SJSA1 (cell line): Measurements from ENCODE around the gene RHPN2. TPM values are rescaled to one million over a fixed set of nuclear protein-coding genes. Genes with fewer than 3 reads are reported as not detected.
A peak's percentile ranks its signal among the peaks of the same experiment; 100 is the strongest.

Experiments
- DNase-seq, 2 experiments: peaks; one replicate each; pipeline ENCODE4 v3.0.0-alpha.2; 2015 to 2020; ENCODE audit warnings: low spot score in 2 of 2, low read depth in 1 of 2
- H3K27ac ChIP-seq: fragments of 250-450 bp; sonication (Bioruptor Pico); 2 replicates; pipeline ENCODE4 v1.5.1; 2020; ENCODE audit warnings: mild to moderate bottlenecking, moderate library complexity
- H3K27me3 ChIP-seq: fragments of 250-450 bp; sonication (Bioruptor Pico); replicated peaks from 2 replicates; pipeline ENCODE4 v1.5.1; 2020; ENCODE audit warnings: mild to moderate bottlenecking, moderate library complexity
- H3K36me3 ChIP-seq: fragments of 250-450 bp; sonication (Bioruptor Pico); 2 replicates; pipeline ENCODE4 v1.5.1; 2020; ENCODE audit warnings: mild to moderate bottlenecking
- H3K4me1 ChIP-seq: fragments of 250-450 bp; sonication (Bioruptor Pico); replicated peaks from 2 replicates; pipeline ENCODE4 v1.6.1; 2021; ENCODE audit warnings: mild to moderate bottlenecking
- H3K4me3 ChIP-seq: fragments of 250-450 bp; sonication (Bioruptor Pico); 2 replicates; pipeline ENCODE4 v1.5.1; 2020; ENCODE audit warnings: mild to moderate bottlenecking
- H3K9me3 ChIP-seq: fragments of 250-450 bp; sonication (Bioruptor Pico); replicated peaks from 2 replicates; pipeline ENCODE4 v1.5.1; 2020; ENCODE audit warnings: mild to moderate bottlenecking
- total RNA-seq: library from RNA; depleted of rRNA; stranded (reverse); fragments of >200 nt; shearing (Covaris generic); gene quantifications from 2 replicates; pipeline ENCODE4 v1.2.3, GENCODE V29; 2014

The RHPN2 gene
- total RNA-seq, 1 experiment from 2014 or later = 42.1 TPM

DNA sequence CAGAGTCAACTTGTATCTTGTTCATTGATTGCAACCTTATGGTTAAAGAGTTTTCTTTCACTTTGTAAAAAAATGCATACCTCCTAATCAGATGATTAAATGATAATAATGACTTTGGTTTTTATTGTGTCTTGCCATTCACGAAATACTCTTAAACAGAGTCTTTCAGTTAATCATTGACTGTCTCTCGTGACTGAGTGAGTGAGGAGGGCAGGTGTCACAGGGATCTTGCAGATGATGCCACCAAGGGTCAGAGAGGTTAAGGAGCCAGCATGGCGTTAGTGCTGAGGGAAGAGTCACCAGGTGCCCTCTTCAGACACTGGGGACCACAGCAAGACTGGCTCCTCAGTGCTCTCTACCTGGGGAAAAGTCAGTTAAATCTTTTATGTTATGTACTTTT, 24.3 kb upstream of the RHPN2 start:
- no peak for DNase-seq
- peaks cover 57% of the 10 kb centered on the region for H3K36me3 ChIP-seq
- no peaks in the 10 kb centered on the region for H3K27me3 ChIP-seq
- no peaks in the 10 kb centered on the region for H3K9me3 ChIP-seq
- H3K4me3 ChIP-seq = no peak overlapping the region
- no peak overlapping the region for H3K27ac ChIP-seq
- no peaks in the 10 kb centered on the region for H3K4me1 ChIP-seq

DNA sequence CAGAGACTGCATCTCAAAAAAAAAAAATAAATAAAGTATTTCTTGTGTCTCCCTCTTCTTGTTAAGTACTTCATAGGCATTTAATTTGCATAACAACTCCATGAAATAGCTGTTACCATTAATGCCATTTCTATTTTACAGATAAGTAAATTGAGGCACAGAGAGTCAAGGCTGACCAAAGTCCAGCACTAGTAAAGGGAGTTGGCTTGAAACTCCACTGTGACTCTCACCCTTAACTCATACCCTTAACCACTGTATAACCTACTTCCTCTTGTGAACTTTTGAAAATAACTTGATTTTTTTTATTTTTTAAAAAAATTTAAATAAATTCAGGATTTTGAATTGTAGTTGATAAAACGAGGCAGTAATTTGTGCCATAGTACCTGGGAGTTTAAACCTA, 22.3 kb upstream of the RHPN2 start:
- DNase-seq = no peak
- H3K27me3 ChIP-seq = no peaks in the 10 kb centered on the region
- H3K4me1 ChIP-seq = peaks cover 6% of the 10 kb centered on the region
- no peaks in the 10 kb centered on the region for H3K9me3 ChIP-seq
- H3K27ac ChIP-seq = no peak overlapping the region
- no peak overlapping the region for H3K4me3 ChIP-seq
- peaks cover 43% of the 10 kb centered on the region for H3K36me3 ChIP-seq

DNA sequence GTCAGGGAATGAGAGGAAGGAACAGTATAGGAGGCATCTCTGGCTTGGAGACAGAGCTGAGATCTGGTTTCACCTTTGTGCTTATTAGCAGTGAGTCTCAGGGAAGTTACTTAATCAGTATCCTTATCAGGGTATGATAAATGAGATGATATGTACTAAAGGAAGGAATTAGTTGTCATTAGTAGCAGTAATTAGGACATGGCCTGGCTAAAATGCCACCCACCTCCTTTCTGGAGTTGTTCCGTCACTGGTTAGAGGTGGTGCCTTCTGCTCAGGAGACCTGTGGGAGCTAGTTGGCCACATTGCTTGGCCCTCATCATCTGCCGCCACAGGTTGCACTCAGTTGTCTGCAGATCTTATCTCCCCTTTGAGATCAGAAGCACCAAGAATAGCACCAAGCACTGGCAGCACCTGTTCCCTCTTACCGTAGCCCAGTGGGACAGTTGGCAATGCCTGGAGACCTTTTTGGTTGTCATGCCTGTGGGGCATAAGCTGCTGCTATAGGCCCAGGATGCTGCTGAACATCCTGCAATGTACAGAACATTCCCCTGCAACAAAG, 21.0 kb upstream of the RHPN2 start:
- Histone ChIP-seq H3K36me3 (peaks cover 36% of the 10 kb centered on the region), H3K9me3 (no peaks in the 10 kb centered on the region), H3K27ac (no peak overlapping the region), H3K27me3 (no peaks in the 10 kb centered on the region), H3K4me1 (peaks cover 16% of the 10 kb centered on the region), H3K4me3 (no peak overlapping the region)
- no peak for DNase-seq

DNA sequence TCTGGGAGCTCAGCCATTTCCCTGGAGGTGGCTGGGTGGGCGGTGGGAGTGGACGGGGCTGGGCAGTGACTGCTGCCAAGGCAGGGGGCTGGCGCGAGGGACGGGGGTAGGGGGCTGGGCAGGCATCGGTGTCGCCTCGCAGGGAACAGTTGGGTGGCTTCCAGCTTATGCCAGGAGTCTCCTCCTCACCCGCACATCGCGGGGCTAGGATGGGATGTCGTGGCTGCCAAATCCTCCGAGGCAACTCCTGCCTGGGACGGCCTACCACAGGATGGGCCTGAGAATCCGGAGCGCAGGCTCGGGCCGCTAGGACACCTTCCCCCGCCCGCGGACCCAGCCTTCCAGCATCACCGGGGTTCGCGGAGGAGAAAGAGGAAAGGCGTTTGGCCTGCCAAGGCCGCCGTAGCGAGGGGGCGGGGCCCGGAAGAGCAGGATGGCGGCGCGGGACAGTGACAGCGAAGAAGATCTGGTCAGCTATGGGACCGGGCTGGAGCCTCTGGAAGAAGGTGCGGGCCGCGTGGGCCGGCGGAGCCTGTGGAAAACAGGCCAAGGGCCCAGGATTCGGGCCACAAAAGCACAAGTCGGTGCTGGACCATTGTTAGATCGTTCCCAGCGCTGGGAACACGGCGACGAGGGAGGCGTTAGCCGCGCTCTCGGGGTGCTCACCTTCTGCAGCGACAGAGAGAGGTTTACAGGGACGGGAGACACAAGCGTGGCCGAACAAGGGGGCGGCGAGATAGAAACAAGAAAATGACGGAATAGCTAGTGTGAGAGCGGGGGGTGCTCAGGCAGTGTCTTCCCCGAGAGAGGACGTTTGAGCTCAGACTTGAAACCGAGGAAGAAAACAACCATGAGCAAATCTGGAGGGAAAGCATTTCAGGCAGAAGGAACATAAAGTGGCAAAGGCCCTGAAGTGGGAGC, 16.3 kb upstream of the RHPN2 start, which contains the start of gene GPATCH1:
GPATCH1 (plus strand) TSS at position 421 of the 921 bp plus-strand sequence; CDS start at position 434, 13 bp downstream.
- peak; percentile 89 to 92 for DNase-seq
- Histone ChIP-seq H3K27ac (peak within 1 kb of the TSS; percentile 42), H3K4me3 (peak within 1 kb of the TSS; percentile 67), H3K9me3 (no peaks in the 10 kb centered on the region), H3K36me3 (peaks cover 9% of the 10 kb centered on the region; the same call in 1 of the 2 replicates), H3K4me1 (peaks cover 42% of the 10 kb centered on the region), H3K27me3 (no peaks in the 10 kb centered on the region)

DNA sequence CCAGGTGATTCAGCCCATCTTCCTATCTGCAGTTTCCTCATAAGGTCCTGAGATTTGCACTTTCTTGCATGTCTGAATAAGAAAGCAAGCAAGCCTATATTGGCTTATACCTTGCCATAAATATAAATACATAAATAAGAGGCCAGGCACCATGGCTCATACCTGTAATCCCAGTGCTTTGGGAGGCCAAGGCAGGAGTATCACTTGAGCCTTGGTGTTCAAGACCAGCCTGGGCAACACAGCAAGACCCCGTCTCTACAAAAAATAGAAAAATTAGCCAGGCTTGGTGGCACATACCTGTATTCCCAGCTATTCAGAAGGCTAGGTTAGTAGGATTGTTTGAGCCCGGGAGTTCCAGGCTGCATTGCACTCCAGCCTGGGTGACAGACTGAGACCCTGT, 10.8 kb upstream of the RHPN2 start:
- H3K27ac ChIP-seq = peak overlapping the region; percentile 28
- peaks cover 51% of the 10 kb centered on the region for H3K4me1 ChIP-seq
- no peaks in the 10 kb centered on the region for H3K27me3 ChIP-seq
- H3K4me3 ChIP-seq = no peak overlapping the region
- H3K9me3 ChIP-seq = no peaks in the 10 kb centered on the region; the same call in 1 of the 2 replicates
- DNase-seq = no peak
- no peaks in the 10 kb centered on the region for H3K36me3 ChIP-seq

DNA sequence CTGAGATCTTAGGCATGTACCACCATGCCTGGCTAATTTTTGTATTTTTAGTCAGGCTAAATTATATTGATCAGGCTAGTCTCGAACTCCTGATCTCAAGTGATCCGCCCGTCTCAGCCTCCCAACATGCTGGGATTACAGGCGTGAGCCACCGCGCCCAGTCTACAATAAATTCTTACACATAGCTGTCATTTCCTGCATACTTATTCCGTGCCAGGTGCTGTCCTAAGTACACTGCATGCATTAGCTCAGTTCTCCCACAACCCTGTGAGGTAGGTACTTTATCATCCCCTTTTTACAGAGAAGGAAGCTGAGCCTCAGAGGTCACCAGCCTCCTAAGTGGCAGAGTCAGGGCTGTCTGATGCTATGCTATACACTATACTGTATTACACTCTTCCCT, 7.2 kb upstream of the RHPN2 start:
- peaks cover 48% of the 10 kb centered on the region for H3K4me1 ChIP-seq
- H3K4me3 ChIP-seq = no peak overlapping the region
- H3K27me3 ChIP-seq = no peaks in the 10 kb centered on the region
- H3K36me3 ChIP-seq = no peaks in the 10 kb centered on the region
- no peak for DNase-seq
- peak overlapping the region; percentile 18; the same call in 1 of the 2 replicates for H3K27ac ChIP-seq
- H3K9me3 ChIP-seq = no peaks in the 10 kb centered on the region; the same call in 1 of the 2 replicates

DNA sequence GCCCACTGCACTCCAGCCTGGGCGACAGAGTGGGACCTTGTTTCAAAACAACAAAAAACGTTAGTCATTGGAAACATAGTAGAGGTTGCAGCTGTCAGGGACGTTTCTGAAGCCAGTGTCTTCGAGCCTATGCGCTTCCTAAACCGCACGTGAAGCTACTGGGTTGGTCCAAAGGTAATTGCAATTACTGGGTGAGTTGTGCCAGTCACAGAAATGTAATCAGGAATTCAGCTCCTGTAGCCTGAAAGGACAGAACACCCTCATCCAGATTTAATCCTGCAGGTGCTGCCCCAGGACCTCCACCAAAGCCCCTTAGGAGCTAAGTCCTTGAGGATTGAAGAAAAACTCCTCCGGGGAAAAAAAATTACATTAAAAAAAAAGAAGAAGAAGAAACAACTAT, 2.4 kb upstream of the RHPN2 start:
- Histone ChIP-seq H3K27me3 (no peaks in the 10 kb centered on the region), H3K36me3 (no peaks in the 10 kb centered on the region), H3K4me3 (no peak overlapping the region), H3K4me1 (peaks cover 39% of the 10 kb centered on the region), H3K27ac (no peak overlapping the region), H3K9me3 (no peaks in the 10 kb centered on the region; the same call in 1 of the 2 replicates)
- DNase-seq = no peak

DNA sequence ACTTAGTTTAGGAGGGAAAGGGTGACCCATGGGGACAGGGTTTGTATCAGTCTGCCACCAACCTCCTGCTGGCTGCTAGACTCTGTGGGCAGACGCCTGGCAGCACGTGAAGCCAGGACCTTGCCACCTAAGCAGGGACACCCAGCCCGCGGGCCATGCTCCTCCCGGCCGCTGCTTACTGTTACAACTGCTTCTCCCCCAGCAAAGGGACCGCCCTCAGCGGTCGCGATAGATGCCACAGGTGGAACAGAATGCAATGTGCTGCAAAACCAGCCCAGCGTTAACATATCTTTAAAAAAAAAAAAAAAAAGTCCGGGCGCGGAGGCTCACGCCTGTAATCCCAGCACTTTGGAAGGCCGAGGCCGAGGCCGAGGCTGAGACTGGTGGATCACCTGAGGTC, 1.9 kb upstream of the RHPN2 start:
- H3K27ac ChIP-seq = no peak overlapping the region
- H3K27me3 ChIP-seq = no peaks in the 10 kb centered on the region
- H3K4me1 ChIP-seq = peaks cover 33% of the 10 kb centered on the region
- no peaks in the 10 kb centered on the region for H3K9me3 ChIP-seq
- DNase-seq = no peak
- no peak overlapping the region for H3K4me3 ChIP-seq
- no peaks in the 10 kb centered on the region for H3K36me3 ChIP-seq

DNA sequence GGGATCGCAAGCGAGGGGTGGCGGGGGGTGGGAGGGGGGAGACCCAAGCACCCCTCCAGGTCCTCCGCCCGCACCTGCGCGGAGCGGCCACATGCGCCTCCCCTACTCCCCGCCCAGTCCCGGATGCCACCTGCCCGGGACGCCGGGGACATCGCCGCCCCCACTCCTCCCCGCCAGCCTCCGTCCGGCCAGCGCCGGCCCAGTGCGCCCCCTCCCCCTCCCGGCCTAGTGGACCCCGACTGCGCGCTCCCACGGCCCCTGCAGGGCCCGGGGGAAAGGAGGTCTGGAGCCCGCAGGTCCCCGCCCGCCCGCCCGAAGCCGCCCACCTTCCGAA, 263 bp downstream of the RHPN2 start:
- Histone ChIP-seq H3K27ac (no peak overlapping the region), H3K9me3 (no peaks in the 10 kb centered on the region), H3K4me3 (peak overlapping the region; percentile 49), H3K27me3 (no peaks in the 10 kb centered on the region), H3K36me3 (0 out of 2 replicates have a peak, but pooled peaks cover 3% of the 10 kb centered on the region), H3K4me1 (peaks cover 20% of the 10 kb centered on the region)
- peak in 1 of 2 experiments; percentile 48 for DNase-seq

DNA sequence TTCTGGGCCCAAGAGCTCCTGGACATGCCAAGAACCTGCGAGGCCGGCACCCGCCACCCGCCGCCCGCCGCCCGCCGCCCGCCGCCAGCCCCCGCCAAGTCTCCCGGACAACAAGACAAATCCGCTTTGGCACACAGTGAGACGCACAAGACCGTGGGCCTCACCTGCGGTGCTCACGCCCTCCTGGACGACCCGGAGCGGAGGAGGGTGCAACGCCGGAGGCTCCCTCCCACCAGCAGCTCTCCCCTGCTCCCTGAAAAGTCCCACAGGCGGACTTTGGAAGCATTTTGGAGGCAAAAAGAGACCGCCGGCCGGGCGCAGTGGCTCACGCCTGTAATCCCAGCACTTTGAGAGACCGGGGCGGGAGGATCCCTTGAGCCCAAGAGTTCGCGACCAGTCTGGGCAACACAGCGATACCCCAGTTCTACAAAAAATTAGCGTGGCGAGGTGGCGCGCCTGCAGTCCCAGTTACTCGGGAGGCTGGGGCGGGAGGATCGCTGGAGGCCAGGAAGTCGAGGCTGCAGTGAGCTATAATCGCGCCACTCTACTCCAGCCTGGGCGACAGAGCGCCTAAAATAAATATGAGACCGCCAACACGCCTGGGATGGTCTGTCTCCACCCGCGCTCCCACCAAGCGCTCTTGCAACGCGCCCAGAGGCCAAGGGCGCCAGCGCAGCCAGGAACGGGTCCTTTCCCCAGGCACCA, 783 bp downstream of the RHPN2 start:
- DNase-seq = no peak
- H3K4me3 ChIP-seq = peak overlapping the region; percentile 49

DNA sequence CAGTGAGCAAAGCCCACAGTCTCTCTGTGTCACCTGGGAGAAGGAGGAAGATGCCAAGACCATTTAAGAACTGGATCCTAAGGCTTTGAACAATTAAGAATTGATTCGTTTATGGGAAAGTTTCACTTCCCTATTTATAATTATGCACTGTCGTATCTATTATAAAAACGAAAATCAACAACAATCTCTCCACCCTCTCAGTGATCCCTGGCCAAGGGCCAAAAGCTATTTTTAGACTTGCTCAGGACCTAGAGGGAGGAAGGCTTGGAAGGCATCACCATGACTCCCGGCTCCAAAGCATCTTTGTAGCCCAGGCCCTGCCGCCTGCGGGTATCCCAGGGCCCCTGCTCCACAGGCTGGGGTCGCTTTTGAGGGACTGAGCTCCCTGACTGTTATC, 1.3 kb downstream of the RHPN2 start:
- Histone ChIP-seq H3K4me1 (peaks cover 11% of the 10 kb centered on the region), H3K27ac (no peak overlapping the region), H3K9me3 (no peaks in the 10 kb centered on the region), H3K4me3 (no peak overlapping the region), H3K36me3 (0 out of 2 replicates have a peak, but pooled peaks cover 6% of the 10 kb centered on the region), H3K27me3 (no peaks in the 10 kb centered on the region)
- no peak for DNase-seq

More for the DNA sequence above, 783 bp downstream of the RHPN2 start:
- Histone ChIP-seq H3K27ac (no peak overlapping the region), H3K4me1 (peaks cover 14% of the 10 kb centered on the region), H3K36me3 (0 out of 2 replicates have a peak, but pooled peaks cover 3% of the 10 kb centered on the region), H3K9me3 (no peaks in the 10 kb centered on the region), H3K27me3 (no peaks in the 10 kb centered on the region)

DNA sequence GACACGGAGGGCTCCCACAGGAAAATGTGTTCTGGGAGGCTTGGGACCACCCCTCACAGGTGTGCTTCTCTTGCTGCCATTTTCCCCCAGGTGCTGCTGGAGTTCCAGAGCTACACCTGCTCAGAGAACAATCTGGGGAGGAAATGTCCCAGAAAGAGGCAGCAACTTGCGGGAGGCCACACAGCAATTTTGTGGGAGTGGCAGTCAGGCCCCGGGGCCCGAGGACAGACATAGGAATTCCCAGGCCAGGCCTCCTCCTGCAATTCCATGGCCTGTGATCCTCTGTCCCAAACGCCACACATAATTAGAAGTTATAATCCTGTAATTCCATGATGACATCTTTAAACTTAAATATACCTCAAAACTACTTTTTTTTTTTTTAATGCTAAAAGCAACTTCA, 1.8 kb downstream of the RHPN2 start:
- DNase-seq = no peak
- peaks cover 11% of the 10 kb centered on the region for H3K4me1 ChIP-seq

DNA sequence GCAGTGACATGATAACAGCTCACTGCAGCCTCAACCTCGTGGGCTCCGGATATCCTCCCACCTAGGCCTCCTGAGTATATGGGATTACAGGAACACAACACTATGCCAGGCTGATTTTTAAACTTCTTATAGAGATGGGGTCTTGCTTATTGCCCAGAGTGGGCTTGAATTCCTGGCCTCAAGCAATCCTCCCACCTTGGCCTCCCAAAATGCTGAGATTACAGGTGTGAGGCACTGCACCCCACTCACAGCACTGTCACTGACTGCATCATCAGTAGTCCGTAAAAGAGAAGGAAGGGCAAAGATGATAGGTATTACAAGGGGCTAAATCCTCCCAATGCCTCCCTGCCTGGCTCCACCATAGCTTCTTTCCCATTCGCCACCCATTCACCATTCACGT, 4.1 kb downstream of the RHPN2 start:
- Histone ChIP-seq H3K4me1 (peaks cover 22% of the 10 kb centered on the region), H3K9me3 (no peaks in the 10 kb centered on the region), H3K27ac (no peak overlapping the region), H3K36me3 (peaks cover 10% of the 10 kb centered on the region; the same call in 1 of the 2 replicates), H3K27me3 (no peaks in the 10 kb centered on the region), H3K4me3 (no peak overlapping the region)
- DNase-seq = no peak

More for the DNA sequence above, 1.8 kb downstream of the RHPN2 start:
- Histone ChIP-seq H3K36me3 (0 out of 2 replicates have a peak, but pooled peaks cover 7% of the 10 kb centered on the region), H3K9me3 (no peaks in the 10 kb centered on the region), H3K27me3 (no peaks in the 10 kb centered on the region), H3K4me3 (no peak overlapping the region), H3K27ac (no peak overlapping the region)
